ENCODE results near the gene ICAM4.

ICAM4 gene

GRCh38 chr19:10284065-10284959 lies 2.4 kb upstream of the ICAM4 start:
- peaks cover 17% of the 10 kb centered on the region for H3K36me3 ChIP-seq (ENCODE audit: insufficient read depth, low read length)
- H3K9ac ChIP-seq (ENCODE audit: low read depth, low read length) = no peak overlapping the region
- H3K27me3 ChIP-seq (ENCODE audit: insufficient read depth, low read length, poor library complexity) = no peaks in the 10 kb centered on the region
- peaks cover 23% of the 10 kb centered on the region for H3K4me1 ChIP-seq (ENCODE audit: insufficient read depth, low read length)
- ATAC-seq (ENCODE audit: insufficient read depth, low read depth) (no peak), DNase-seq (no peak)
- no peaks in the 10 kb centered on the region for H3K9me3 ChIP-seq (ENCODE audit: insufficient read depth, low read length, severe bottlenecking)
- no peaks in the 10 kb centered on the region for H3K79me2 ChIP-seq (ENCODE audit: insufficient read depth, low read length)
- H2AFZ ChIP-seq (ENCODE audit: low read depth, low read length) = no peak overlapping the region
- TF ChIP-seq CTCF (IDR thresholded peaks at IDR 0.05; ENCODE audit: borderline replicate concordance, extremely low read depth, low read length, poor library complexity, severe bottlenecking) (no peak), EZH2 (IDR thresholded peaks at IDR 0.05; ENCODE audit: borderline replicate concordance, low read depth, low read length, severe bottlenecking) (no peak)
- H3K4me3 ChIP-seq (ENCODE audit: low read depth in 1 of 2, low read length in 2 of 2) = no peak overlapping the region
- no peak overlapping the region for H3K4me2 ChIP-seq (ENCODE audit: insufficient read depth, low read length)
- no peak overlapping the region for H3K27ac ChIP-seq (ENCODE audit: low read length)
- H4K20me1 ChIP-seq (ENCODE audit: insufficient read depth, low read length) = no peaks in the 10 kb centered on the region

- Histone ChIP-seq H3K36me3 (ENCODE audit: insufficient read depth, low read length) (peaks cover 17% of the 10 kb centered on the region), H3K4me2 (ENCODE audit: insufficient read depth, low read length) (no peak overlapping the region), H3K27me3 (ENCODE audit: insufficient read depth, low read length, poor library complexity) (no peaks in the 10 kb centered on the region), H2AFZ (ENCODE audit: low read depth, low read length) (no peak overlapping the region), H4K20me1 (ENCODE audit: insufficient read depth, low read length) (no peaks in the 10 kb centered on the region), H3K4me1 (ENCODE audit: insufficient read depth, low read length) (peaks cover 23% of the 10 kb centered on the region), H3K79me2 (ENCODE audit: insufficient read depth, low read length) (no peaks in the 10 kb centered on the region), H3K9me3 (ENCODE audit: insufficient read depth, low read length, severe bottlenecking) (no peaks in the 10 kb centered on the region), H3K9ac (ENCODE audit: low read depth, low read length) (no peak overlapping the region), H3K27ac (ENCODE audit: low read length) (no peak overlapping the region), H3K4me3 (ENCODE audit: low read depth in 1 of 2, low read length in 2 of 2) (no peak overlapping the region)
- TF ChIP-seq EZH2 (IDR thresholded peaks at IDR 0.05; ENCODE audit: borderline replicate concordance, low read depth, low read length, severe bottlenecking) = no peak
- DNase-seq (no peak), ATAC-seq (ENCODE audit: insufficient read depth, low read depth) (no peak)
Measured at GRCh38 chr19:10284960-10285278, 1.8 kb upstream of the ICAM4 start.

GRCh38 chr19:10285393-10285792 lies 1.4 kb upstream of the ICAM4 start:
- no peak overlapping the region for H3K27ac ChIP-seq (ENCODE audit: low read length)
- H3K27me3 ChIP-seq (ENCODE audit: insufficient read depth, low read length, poor library complexity) = no peaks in the 10 kb centered on the region
- no peak overlapping the region for H2AFZ ChIP-seq (ENCODE audit: low read depth, low read length)
- no peak overlapping the region for H3K4me2 ChIP-seq (ENCODE audit: insufficient read depth, low read length)
- H3K9me3 ChIP-seq (ENCODE audit: insufficient read depth, low read length, severe bottlenecking) = no peaks in the 10 kb centered on the region
- TF ChIP-seq CTCF (IDR thresholded peaks at IDR 0.05; ENCODE audit: borderline replicate concordance, extremely low read depth, low read length, poor library complexity, severe bottlenecking) = no peak
- TF ChIP-seq EZH2 (IDR thresholded peaks at IDR 0.05; ENCODE audit: borderline replicate concordance, low read depth, low read length, severe bottlenecking) = no peak
- H3K9ac ChIP-seq (ENCODE audit: low read depth, low read length) = no peak overlapping the region
- H3K4me3 ChIP-seq (ENCODE audit: low read depth in 1 of 2, low read length in 2 of 2) = no peak overlapping the region
- no peaks in the 10 kb centered on the region for H3K79me2 ChIP-seq (ENCODE audit: insufficient read depth, low read length)
- H4K20me1 ChIP-seq (ENCODE audit: insufficient read depth, low read length) = no peaks in the 10 kb centered on the region
- peaks cover 23% of the 10 kb centered on the region for H3K4me1 ChIP-seq (ENCODE audit: insufficient read depth, low read length)
- ATAC-seq (ENCODE audit: insufficient read depth, low read depth) = no peak
- peaks cover 17% of the 10 kb centered on the region for H3K36me3 ChIP-seq (ENCODE audit: insufficient read depth, low read length)
- no peak for DNase-seq

- H4K20me1 ChIP-seq (ENCODE audit: insufficient read depth, low read length) = no peaks in the 10 kb centered on the region
- H3K36me3 ChIP-seq (ENCODE audit: insufficient read depth, low read length) = peaks cover 12% of the 10 kb centered on the region; the same call in 1 of the 2 replicates
- H3K9me3 ChIP-seq (ENCODE audit: insufficient read depth, low read length, severe bottlenecking) = no peaks in the 10 kb centered on the region
- H3K4me3 ChIP-seq (ENCODE audit: low read depth in 1 of 2, low read length in 2 of 2) = no peak overlapping the region
- H3K27me3 ChIP-seq (ENCODE audit: insufficient read depth, low read length, poor library complexity) = no peaks in the 10 kb centered on the region
- ATAC-seq (ENCODE audit: insufficient read depth, low read depth) (no peak), DNase-seq (no peak)
- peaks cover 23% of the 10 kb centered on the region for H3K4me1 ChIP-seq (ENCODE audit: insufficient read depth, low read length)
- no peak overlapping the region for H3K4me2 ChIP-seq (ENCODE audit: insufficient read depth, low read length)
- no peak overlapping the region for H3K9ac ChIP-seq (ENCODE audit: low read depth, low read length)
- TF ChIP-seq EZH2 (IDR thresholded peaks at IDR 0.05; ENCODE audit: borderline replicate concordance, low read depth, low read length, severe bottlenecking) (no peak), CTCF (IDR thresholded peaks at IDR 0.05; ENCODE audit: borderline replicate concordance, extremely low read depth, low read length, poor library complexity, severe bottlenecking) (no peak)
- H3K27ac ChIP-seq (ENCODE audit: low read length) = no peak overlapping the region
- no peak overlapping the region for H2AFZ ChIP-seq (ENCODE audit: low read depth, low read length)
- H3K79me2 ChIP-seq (ENCODE audit: insufficient read depth, low read length) = no peaks in the 10 kb centered on the region
Measured at GRCh38 chr19:10288662-10289166, 2.0 kb downstream of the ICAM4 start.

Measured in DND-41 (cell line).